Measurements from ENCODE around the gene CLSTN3.

DNA sequence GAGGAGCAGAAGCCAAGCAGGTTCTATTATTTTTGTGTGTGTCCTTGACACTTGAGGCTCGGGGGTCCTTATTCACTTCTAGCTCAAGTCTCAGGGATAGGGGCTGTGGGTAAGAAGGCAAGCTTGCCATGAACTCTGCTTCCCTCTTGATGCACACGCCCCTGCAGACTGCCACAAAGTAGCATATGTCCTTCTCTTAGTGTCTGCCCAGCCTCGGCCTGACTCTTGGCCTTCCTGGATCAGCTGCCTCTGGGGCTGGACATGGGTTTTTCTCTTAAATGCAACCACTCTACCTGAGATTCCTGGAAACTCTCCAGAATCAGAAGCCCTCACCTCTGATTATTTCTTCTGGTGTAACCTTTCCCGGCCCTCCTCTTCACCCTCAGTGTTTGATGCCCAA is 31.2 kb downstream of the CLSTN3 start:
- TF ChIP-seq, protein P1, sequence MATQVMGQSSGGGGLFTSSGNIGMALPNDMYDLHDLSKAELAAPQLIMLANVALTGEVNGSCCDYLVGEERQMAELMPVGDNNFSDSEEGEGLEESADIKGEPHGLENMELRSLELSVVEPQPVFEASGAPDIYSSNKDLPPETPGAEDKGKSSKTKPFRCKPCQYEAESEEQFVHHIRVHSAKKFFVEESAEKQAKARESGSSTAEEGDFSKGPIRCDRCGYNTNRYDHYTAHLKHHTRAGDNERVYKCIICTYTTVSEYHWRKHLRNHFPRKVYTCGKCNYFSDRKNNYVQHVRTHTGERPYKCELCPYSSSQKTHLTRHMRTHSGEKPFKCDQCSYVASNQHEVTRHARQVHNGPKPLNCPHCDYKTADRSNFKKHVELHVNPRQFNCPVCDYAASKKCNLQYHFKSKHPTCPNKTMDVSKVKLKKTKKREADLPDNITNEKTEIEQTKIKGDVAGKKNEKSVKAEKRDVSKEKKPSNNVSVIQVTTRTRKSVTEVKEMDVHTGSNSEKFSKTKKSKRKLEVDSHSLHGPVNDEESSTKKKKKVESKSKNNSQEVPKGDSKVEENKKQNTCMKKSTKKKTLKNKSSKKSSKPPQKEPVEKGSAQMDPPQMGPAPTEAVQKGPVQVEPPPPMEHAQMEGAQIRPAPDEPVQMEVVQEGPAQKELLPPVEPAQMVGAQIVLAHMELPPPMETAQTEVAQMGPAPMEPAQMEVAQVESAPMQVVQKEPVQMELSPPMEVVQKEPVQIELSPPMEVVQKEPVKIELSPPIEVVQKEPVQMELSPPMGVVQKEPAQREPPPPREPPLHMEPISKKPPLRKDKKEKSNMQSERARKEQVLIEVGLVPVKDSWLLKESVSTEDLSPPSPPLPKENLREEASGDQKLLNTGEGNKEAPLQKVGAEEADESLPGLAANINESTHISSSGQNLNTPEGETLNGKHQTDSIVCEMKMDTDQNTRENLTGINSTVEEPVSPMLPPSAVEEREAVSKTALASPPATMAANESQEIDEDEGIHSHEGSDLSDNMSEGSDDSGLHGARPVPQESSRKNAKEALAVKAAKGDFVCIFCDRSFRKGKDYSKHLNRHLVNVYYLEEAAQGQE (IDR thresholded peaks at IDR 0.05): no peak
- no peak for TF ChIP-seq RAD21 (conservative IDR thresholded peaks at IDR 0.05 in 1 of 2, IDR thresholded peaks at IDR 0.05 in 1 of 2)
- TF ChIP-seq MAX (IDR thresholded peaks at IDR 0.05): no peak
- TF ChIP-seq CTCF (IDR thresholded peaks at IDR 0.05): no peak
- TF ChIP-seq MYC (IDR thresholded peaks at IDR 0.05; ENCODE audit: borderline replicate concordance, low read length): no peak
- TF ChIP-seq EP300 (IDR thresholded peaks at IDR 0.05): no peak
- no peak for TF ChIP-seq POLR2A (IDR thresholded peaks at IDR 0.05; ENCODE audit: low read length)
